ENCODE measurements around the gene USP36.
"Not testable (repeated sequence)": the region's sequence is repeated elsewhere in the genome, so short reads cannot be mapped to it uniquely, and the experiment has no call there.

The USP36 gene

GRCh38 chr17:78872486-78872885 lies 31.9 kb upstream of the USP36 start:
- DNase-seq (ENCODE audit: low read depth in 3 of 3) = no peak

DNA sequence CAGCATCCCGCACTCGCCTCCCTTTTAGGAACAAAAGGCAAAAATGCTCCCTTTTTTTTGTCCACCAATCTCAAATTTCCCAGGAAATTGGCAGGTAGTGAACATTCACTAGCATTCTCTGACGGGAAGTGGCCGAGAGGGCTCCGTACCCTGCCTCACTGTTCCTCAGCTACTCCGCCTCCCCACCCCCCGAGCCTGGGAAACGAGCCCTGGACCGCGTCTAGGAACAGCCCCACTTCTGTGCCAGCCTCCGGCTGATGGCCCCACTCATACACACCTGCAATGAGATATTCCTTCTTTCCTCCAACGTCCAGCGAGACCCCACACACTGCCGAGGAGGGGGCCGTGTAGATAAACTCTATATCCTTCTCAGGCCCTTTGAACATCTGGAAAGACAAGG lies 30.0 kb upstream of the USP36 start:
- no peak for DNase-seq (ENCODE audit: low read depth in 3 of 3)

GRCh38 chr17:78868391-78868790 lies 27.8 kb upstream of the USP36 start:
- no peak for DNase-seq (ENCODE audit: low read depth in 3 of 3)

DNA sequence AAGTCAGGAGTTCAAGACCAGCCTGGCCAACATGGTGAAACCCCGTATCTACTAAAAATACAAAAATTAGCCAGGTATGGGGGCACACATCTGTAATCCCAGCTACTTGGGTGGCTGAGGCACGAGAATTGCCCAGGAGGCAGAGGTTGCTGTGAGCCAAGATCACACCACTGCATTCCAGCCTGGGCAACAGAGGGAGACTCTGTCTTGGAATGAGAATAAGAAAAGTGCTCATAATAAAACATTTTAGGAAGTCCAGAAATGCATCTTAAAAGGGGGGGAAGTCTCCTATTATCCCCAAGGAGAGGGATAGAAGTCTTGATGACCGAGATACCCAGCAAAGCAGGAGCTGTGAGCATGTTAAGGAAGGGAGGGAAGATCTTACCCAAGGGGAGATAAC lies 26.4 kb upstream of the USP36 start:
- DNase-seq (ENCODE audit: low read depth in 3 of 3) = not testable (repeated sequence)

- DNase-seq (ENCODE audit: low read depth in 3 of 3) = peak; percentile 8 to 63 (median 42)
Measured at GRCh38 chr17:78865682-78866390, 25.2 kb upstream of the USP36 start.

- no peak for DNase-seq (ENCODE audit: low read depth in 3 of 3)
Measured at GRCh38 chr17:78864117-78864516, 23.5 kb upstream of the USP36 start.

- no peak for DNase-seq (ENCODE audit: low read depth in 3 of 3)
Measured at GRCh38 chr17:78862073-78863023, 21.7 kb upstream of the USP36 start.

- DNase-seq (ENCODE audit: low read depth in 3 of 3) = no peak
Measured at GRCh38 chr17:78861229-78861628, 20.6 kb upstream of the USP36 start.

DNA sequence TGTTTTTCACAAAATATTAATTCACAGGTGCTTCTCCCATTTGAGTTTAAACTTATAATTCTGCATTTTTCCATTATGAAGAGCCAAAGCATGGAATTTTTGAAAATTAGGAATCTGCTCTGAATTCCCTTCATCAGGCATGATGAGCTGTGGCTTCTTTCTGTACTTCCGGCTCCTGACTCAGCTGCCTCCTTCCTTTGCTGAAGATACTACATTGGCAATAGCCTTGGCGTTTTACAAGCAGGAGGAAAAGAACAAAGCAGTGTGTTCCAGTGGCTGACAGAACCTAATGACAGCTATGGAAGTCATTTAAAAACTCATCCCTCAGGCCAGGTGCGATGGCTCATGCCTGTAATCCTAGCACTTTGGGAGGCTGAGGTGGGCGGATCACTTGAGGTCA lies 18.4 kb upstream of the USP36 start:
- DNase-seq (ENCODE audit: low read depth in 3 of 3) = no peak

DNA sequence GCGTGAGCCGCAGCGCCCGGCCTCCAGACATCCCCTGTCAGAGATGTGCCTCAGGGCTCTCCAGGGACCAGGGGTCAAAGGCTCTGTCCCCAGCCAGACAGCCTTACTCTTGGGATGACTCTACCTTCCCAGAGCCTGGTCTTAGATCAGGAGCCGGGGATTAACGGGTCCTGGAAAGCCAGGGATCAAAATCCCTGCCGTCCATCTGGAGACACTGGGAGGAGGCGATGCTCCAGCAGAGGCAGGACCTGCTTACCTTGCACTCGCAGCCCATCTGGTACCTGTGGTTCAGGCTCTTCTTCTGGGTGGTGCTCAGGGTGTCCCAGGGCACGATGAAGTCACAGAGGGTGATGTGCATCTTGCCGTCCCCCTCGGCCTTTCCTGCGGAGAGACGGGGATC lies 16.7 kb upstream of the USP36 start:
- DNase-seq (ENCODE audit: low read depth in 3 of 3) = no peak

DNA sequence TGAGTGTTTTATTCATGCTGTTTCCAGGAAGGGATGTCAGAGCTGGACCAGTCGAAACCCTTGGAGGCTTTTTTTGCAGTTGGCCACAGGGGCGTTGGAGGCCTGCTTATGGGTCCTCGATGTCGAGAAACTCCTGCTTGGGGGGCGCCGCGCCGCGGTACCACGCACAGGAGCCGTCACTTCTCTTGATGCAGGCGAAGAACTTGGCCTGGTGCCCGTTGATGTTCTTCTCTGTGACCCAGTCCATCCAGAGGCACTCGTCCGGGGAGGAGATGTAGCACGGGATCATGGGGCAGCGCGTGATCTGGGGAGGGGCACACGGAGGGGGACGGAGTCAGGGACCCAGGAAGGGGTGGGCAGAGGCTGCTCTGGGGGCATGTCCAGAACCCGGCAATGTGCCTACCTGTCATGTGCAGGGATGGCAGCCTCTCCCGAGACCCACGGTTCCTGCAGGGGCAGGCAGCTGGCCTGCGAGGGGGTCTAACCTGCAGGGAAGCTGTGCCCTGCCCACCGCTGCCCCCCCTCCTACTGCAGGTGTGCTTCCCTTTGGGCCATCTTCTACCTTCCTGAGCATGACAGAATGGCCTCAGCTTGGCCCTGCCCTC lies 15.0 kb upstream of the USP36 start:
- DNase-seq (ENCODE audit: low read depth in 3 of 3) = no peak

DNA sequence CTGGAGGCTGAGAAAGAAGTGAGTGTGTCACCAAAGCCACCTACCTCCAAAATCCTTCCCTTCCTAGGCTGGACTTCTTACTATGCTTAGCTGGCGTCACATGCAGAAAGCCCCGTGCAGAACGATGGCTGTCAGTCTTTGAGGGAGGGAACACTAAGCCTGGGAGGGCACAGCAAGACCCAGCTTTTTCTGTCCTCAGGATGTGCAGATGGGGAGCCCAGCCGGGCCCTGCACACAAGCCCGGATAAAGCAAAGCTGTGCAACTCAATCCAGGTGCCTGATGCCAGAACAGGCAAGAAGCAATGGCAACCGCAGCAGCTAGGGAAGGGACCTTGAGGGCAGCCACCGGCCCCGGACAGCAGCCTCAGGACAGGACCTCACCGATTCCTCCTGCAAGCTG lies 13.9 kb upstream of the USP36 start:
- no peak for DNase-seq (ENCODE audit: low read depth in 3 of 3)

GRCh38 chr17:78853926-78854394 lies 13.3 kb upstream of the USP36 start:
- DNase-seq (ENCODE audit: low read depth in 3 of 3) = no peak

DNA sequence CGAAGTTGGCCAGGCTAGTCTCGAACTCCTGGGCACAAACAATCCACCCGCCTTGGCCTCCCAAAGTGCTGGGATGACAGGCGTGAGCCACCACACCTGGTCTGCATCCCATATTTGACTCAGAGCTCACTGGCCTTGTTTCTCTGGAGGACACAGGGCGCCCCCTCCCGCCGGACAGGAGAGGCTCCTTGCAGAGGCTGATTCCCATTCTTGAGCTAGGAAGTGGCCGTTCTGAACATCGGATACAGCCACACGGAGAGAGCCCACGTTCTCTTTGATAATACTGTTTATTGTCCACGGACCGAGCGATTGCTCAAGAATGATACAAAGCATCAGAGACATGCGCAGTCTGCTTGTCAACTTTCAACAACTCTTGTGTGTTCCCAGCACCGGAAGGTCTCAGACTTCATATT lies 12.1 kb upstream of the USP36 start:
- no peak for DNase-seq (ENCODE audit: low read depth in 3 of 3)

- no peak for DNase-seq (ENCODE audit: low read depth in 3 of 3)
Measured at GRCh38 chr17:78849026-78849425, 8.4 kb upstream of the USP36 start.

- no peak for DNase-seq (ENCODE audit: low read depth in 3 of 3)
Measured at GRCh38 chr17:78847052-78847451, 6.4 kb upstream of the USP36 start.

DNA sequence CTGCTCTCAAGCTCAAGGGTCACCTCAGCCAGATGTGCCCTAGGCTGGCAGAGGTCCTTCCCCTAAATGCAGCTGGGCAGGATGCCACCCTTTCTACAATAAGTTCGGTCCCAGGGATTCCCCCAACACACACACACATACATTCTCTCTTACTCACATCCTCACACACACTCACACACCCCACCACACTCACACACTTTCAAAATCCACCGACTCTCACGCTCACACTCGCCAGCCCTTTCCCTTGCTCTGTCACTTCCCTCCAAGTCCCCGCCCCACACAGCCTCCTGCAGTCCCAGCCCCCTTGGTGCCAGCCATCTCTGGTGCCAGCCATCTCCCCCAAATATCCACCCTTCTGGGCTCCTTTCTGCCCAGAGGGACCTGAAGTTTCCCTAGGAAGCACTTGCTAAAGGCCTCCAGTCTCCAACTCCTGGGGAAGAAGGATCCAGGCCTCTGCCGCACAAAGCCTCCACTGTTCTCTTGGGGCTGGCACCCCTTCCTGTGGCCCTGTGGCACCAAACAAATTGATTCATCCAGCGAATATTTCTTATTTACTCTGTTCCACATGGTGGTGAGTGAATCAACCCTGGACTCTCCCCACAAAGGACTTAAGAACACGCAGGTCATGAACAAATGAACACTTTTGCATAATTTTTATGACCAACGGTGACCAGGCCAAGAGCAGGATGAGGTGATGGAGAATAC lies 3.8 kb upstream of the USP36 start:
- DNase-seq (ENCODE audit: low read depth in 3 of 3) = no peak

DNA sequence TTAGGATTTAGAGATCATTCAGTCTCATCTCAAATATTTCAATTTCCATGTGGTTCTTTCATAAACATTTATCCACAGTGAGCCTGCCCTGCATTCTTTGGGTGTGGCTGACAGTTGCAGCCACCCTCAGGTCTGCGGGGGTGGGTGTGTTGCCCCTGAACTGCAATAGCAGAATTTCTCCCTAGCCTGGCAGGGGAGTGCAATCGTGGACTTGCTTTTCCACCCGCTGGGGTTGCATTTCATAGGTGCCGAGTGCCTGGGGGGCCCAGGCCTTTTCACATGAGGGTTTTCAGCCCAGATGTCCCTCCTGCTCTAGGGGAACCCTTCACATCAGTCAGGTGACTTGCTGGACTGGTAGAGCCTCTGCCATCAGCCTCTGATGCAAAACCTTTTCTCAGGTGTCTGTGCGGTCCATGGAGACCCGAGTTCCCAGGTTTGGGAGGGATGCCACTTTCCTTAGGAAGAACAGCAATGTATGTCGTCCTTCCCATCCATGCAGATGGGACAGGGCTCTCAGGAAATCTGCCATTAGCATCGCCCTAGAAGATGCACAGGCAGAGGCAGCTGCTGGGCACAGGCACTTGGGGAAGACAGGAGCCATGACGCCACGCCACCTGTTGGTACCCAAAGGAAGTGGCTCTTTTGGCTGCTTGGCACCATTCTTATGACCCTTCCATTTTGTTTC lies 2.4 kb upstream of the USP36 start:
- DNase-seq (ENCODE audit: low read depth in 3 of 3) = peak in 2 of 3 experiments; percentile 23 to 55

DNA sequence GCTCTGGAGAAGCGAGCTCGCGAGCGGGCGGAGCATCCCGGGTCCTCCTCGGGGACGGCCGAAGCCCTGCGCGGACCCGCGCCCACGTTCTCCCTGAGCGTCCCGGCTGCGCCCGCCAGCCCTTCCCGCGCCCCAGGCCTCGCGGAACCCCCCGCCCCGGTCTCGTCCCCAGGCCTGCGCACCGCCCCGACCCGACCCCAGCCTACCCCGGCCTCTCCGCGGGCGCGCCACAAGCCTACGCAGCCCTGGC lies 159 bp downstream of the USP36 start:
- no peak for DNase-seq (ENCODE audit: low read depth in 3 of 3)

DNA sequence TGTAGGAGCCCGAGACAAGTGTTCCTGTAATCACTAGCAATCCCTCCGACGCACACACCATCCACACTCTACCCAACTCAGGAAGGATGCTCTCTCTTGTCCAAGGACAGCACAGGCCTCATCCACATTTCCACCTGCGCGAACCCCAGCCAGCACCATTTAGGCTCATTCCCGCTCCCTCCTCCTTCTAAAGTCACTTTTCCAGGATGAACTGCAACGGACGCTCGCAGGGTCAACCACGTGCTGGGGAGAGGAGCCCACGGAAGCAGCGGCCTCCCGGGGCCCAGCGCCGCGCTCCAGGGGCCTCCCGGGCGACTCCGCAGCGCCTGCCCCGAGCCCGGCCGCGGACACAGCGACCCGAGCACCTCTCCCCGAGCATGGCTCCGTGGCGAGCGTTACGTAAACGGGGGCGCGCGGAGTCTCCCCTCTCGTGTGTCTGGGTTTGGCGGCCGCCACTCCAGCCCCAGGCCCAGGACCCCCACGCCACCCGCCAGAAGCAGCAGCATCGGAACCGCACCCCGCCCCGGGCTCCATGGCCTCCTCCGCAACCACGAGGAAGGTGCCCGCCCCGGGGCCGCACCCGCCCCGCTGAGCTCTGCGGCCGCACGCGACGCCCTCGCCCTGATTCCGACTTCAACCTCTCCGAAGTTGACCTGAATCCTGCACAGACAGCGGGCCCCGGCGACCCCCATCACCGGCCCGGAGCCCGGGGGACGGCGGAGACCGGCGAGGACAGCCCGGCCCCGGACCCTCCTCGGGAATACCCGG lies 668 bp downstream of the USP36 start:
- DNase-seq (ENCODE audit: low read depth in 3 of 3) = peak in 2 of 3 experiments; percentile 21 to 45
